ENCODE data around the gene SORBS1. TPM values are rescaled to one million over a fixed set of nuclear protein-coding genes. Genes with fewer than 3 reads are reported as not detected.

Gene SORBS1
- 1.6 TPM for polyA plus RNA-seq (2013, experiment 1 of 2; ENCODE audit: insufficient read length)
- polyA plus RNA-seq (2013, experiment 2 of 2; ENCODE audit: insufficient read length), result 7.4 TPM

- DNase-seq, result peak; percentile 96
Observed at GRCh38 chr10:95561177-95561863, at the start of gene SORBS1. SORBS1 (minus strand) TSS chr10:95561371; CDS start chr10:95441135, 120,236 bp downstream.

- DNase-seq, result no peak
Observed at GRCh38 chr10:95610727-95611126, 49.6 kb upstream of the SORBS1 start.

- no peak for DNase-seq
Observed at GRCh38 chr10:95606922-95607321, 45.8 kb upstream of the SORBS1 start.

GRCh38 chr10:95605163-95605562, 44.0 kb upstream of the SORBS1 start:
- peak; percentile 24 for DNase-seq

GRCh38 chr10:95604630-95605029, 43.5 kb upstream of the SORBS1 start:
- DNase-seq, result peak; percentile 16

- no peak for DNase-seq
Observed at GRCh38 chr10:95602382-95602781, 41.2 kb upstream of the SORBS1 start.

- peak; percentile 82 for DNase-seq
Observed at GRCh38 chr10:95601116-95601719, 40.0 kb upstream of the SORBS1 start.

GRCh38 chr10:95600158-95600557, 39.0 kb upstream of the SORBS1 start:
- DNase-seq, result no peak

- DNase-seq, result no peak
Observed at GRCh38 chr10:95597788-95598187, 36.6 kb upstream of the SORBS1 start.

GRCh38 chr10:95588025-95588424, 26.9 kb upstream of the SORBS1 start:
- DNase-seq, result no peak

GRCh38 chr10:95579835-95580535, 18.8 kb upstream of the SORBS1 start:
- DNase-seq, result no peak

- DNase-seq, result no peak
Observed at GRCh38 chr10:95579292-95579691, 18.1 kb upstream of the SORBS1 start.

- DNase-seq, result no peak
Observed at GRCh38 chr10:95578619-95579018, 17.4 kb upstream of the SORBS1 start.

GRCh38 chr10:95574649-95575365, 13.6 kb upstream of the SORBS1 start:
- no peak for DNase-seq

GRCh38 chr10:95573964-95574604, 12.9 kb upstream of the SORBS1 start:
- DNase-seq, result no peak

GRCh38 chr10:95573527-95573926, 12.4 kb upstream of the SORBS1 start:
- DNase-seq, result no peak

GRCh38 chr10:95572131-95572820, 11.1 kb upstream of the SORBS1 start:
- DNase-seq, result no peak

GRCh38 chr10:95571390-95571789, 10.2 kb upstream of the SORBS1 start:
- no peak for DNase-seq

GRCh38 chr10:95569368-95569767, 8.2 kb upstream of the SORBS1 start:
- no peak for DNase-seq

GRCh38 chr10:95567903-95568630, 6.9 kb upstream of the SORBS1 start:
- DNase-seq, result no peak

GRCh38 chr10:95566136-95566535, 5.0 kb upstream of the SORBS1 start:
- DNase-seq, result no peak

Data from fibroblast of skin of back (primary cell).